ENCODE measurements around the gene PRLR. TPM values are rescaled to one million over a fixed set of nuclear protein-coding genes. Genes with fewer than 3 reads are reported as not detected.

PRLR gene
- total RNA-seq, 1 experiment from 2014 or later: 2.5 TPM

DNA sequence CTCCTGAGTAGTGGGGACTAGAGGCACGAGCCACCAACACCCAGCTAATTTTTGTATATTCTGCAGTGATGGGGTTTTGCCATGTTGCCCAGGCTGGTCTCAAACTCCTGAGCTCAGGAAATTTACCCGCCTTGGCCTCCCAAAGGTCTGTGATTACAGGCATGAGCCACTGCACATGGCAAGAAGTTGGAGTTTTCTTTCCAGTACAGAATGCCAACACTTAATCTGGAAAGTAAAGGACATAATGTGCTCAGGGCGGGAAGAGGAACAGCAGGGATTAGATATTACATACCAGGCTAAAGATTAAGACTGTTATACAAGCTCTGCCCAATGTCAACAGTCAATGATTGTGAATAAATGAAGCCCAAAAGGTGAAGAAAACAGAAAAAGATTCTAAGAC lies 135.3 kb downstream of the PRLR start:
- no peak overlapping the region for H3K4me3 Mint-ChIP-seq

More for the DNA sequence above, 135.3 kb downstream of the PRLR start:
- H3K36me3 Mint-ChIP-seq (ENCODE audit: insufficient read depth in 1 of 3, low read depth in 3 of 3): peaks cover 0 to 2% (median 0%) of the 10 kb centered on the region in 3 experiments; a peak in 1 of 7 replicates
- H4K20me1 ChIP-seq (ENCODE audit: control insufficient read depth, insufficient read depth, insufficient read length): no peaks in the 10 kb centered on the region
- no peak overlapping the region for H3K27ac ChIP-seq (ENCODE audit: insufficient read length, low read depth, low read length)
- H4K91ac ChIP-seq (ENCODE audit: insufficient read length, low read depth, low read length): no peak overlapping the region
- H3K18ac ChIP-seq (ENCODE audit: insufficient read length, low read depth, low read length): no peak overlapping the region
- no peak overlapping the region for H4K8ac ChIP-seq (replicated peaks; ENCODE audit: insufficient read length, low read depth, low read length)
- H3K14ac ChIP-seq (ENCODE audit: insufficient read depth, low read length): no peak overlapping the region
- H3K27me3 ChIP-seq (ENCODE audit: insufficient read depth, low read length): no peaks in the 10 kb centered on the region
- no peak overlapping the region for H2AFZ ChIP-seq (ENCODE audit: low read length)
- H3K4me1 Mint-ChIP-seq: peaks cover 16 to 18% of the 10 kb centered on the region in 2 experiments
- H3K4me2 ChIP-seq (ENCODE audit: insufficient read depth, insufficient read length, low read length): no peak overlapping the region
- TF ChIP-seq, protein P1, sequence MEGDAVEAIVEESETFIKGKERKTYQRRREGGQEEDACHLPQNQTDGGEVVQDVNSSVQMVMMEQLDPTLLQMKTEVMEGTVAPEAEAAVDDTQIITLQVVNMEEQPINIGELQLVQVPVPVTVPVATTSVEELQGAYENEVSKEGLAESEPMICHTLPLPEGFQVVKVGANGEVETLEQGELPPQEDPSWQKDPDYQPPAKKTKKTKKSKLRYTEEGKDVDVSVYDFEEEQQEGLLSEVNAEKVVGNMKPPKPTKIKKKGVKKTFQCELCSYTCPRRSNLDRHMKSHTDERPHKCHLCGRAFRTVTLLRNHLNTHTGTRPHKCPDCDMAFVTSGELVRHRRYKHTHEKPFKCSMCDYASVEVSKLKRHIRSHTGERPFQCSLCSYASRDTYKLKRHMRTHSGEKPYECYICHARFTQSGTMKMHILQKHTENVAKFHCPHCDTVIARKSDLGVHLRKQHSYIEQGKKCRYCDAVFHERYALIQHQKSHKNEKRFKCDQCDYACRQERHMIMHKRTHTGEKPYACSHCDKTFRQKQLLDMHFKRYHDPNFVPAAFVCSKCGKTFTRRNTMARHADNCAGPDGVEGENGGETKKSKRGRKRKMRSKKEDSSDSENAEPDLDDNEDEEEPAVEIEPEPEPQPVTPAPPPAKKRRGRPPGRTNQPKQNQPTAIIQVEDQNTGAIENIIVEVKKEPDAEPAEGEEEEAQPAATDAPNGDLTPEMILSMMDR (conservative IDR thresholded peaks at IDR 0.05): no peak
- no peaks in the 10 kb centered on the region for H3K4me1 ChIP-seq (ENCODE audit: insufficient read depth, low read length)
- no peak for DNase-seq
- H3K9me3 Mint-ChIP-seq: peaks cover 0 to 3% of the 10 kb centered on the region in 2 experiments; a peak in 2 of 5 replicates
- no peaks in the 10 kb centered on the region for H3K27me3 Mint-ChIP-seq (ENCODE audit: low read depth)
- no peaks in the 10 kb centered on the region for H3K23me2 ChIP-seq (ENCODE audit: insufficient read length, low read depth, low read length, poor library complexity, severe bottlenecking)
- H3K79me2 ChIP-seq (ENCODE audit: insufficient read depth, low read length): no peaks in the 10 kb centered on the region
- no peaks in the 10 kb centered on the region for H3K79me1 ChIP-seq (ENCODE audit: insufficient read depth, low read depth, low read length, poor library complexity, severe bottlenecking)
- H3K56ac ChIP-seq (ENCODE audit: insufficient read length, low read depth, low read length): no peak overlapping the region
- H4K5ac ChIP-seq (ENCODE audit: insufficient read length, low read depth, low read length): no peak overlapping the region
- H2BK120ac ChIP-seq (ENCODE audit: low read depth, low read length, poor library complexity, severe bottlenecking): no peak overlapping the region
- no peak overlapping the region for H3K9ac ChIP-seq (ENCODE audit: extremely low read depth, insufficient read length, low read length)
- H2BK5ac ChIP-seq (ENCODE audit: insufficient read length, low read length): no peak overlapping the region
- H2BK12ac ChIP-seq (ENCODE audit: insufficient read length, low read depth, low read length): no peak overlapping the region
- H2BK20ac ChIP-seq (ENCODE audit: low read depth, low read length, poor library complexity, severe bottlenecking): no peak overlapping the region
- no peak overlapping the region for H2AK5ac ChIP-seq (ENCODE audit: insufficient read length, low read length)
- no peak overlapping the region for H3K4ac ChIP-seq (ENCODE audit: low read depth, low read length)
- no peak overlapping the region for H3T11ph ChIP-seq (ENCODE audit: low read length)
- H3K23ac ChIP-seq (ENCODE audit: insufficient read length, low read depth, low read length): no peak overlapping the region
- H3K27ac Mint-ChIP-seq: no peak overlapping the region
- H3K9me3 ChIP-seq (ENCODE audit: control insufficient read depth, low read depth, low read length): no peaks in the 10 kb centered on the region
- WGBS (ENCODE audit: extremely low coverage, insufficient read length, low lambda C conversion rate): no CpG with 5 or more reads among the region's 3 CpGs
- H2BK15ac ChIP-seq (ENCODE audit: low read depth, low read length): no peak overlapping the region
